GM03348 (cell line): Measurements from ENCODE around the gene CNOT4.

Source experiments
- DNase-seq: peaks from one replicate; pipeline ENCODE4 v3.0.0; 2012; ENCODE audit warnings: low spot score

CNOT4 gene

GRCh38 chr7:135397689-135398088, 112.2 kb downstream of the CNOT4 start:
- DNase-seq, result no peak

- no peak for DNase-seq
Measured at GRCh38 chr7:135392701-135393100, 117.2 kb downstream of the CNOT4 start.

GRCh38 chr7:135391514-135391913, 118.4 kb downstream of the CNOT4 start:
- no peak for DNase-seq

GRCh38 chr7:135390829-135391228, 119.1 kb downstream of the CNOT4 start:
- DNase-seq, result no peak

- no peak for DNase-seq
Measured at GRCh38 chr7:135389971-135390370, 119.9 kb downstream of the CNOT4 start.

- DNase-seq, result no peak
Measured at GRCh38 chr7:135388616-135389015, 121.3 kb downstream of the CNOT4 start.

GRCh38 chr7:135386776-135387175, 123.1 kb downstream of the CNOT4 start:
- no peak for DNase-seq

- DNase-seq, result peak; percentile 15
Measured at GRCh38 chr7:135386181-135386580, 123.7 kb downstream of the CNOT4 start.

GRCh38 chr7:135385209-135385608, 124.7 kb downstream of the CNOT4 start:
- peak; percentile 34 for DNase-seq

GRCh38 chr7:135383525-135384175, 126.3 kb downstream of the CNOT4 start:
- no peak for DNase-seq

- no peak for DNase-seq
Measured at GRCh38 chr7:135382173-135382572, 127.7 kb downstream of the CNOT4 start.

- DNase-seq, result no peak
Measured at GRCh38 chr7:135381369-135381768, 128.5 kb downstream of the CNOT4 start.

GRCh38 chr7:135380351-135380750, 129.6 kb downstream of the CNOT4 start:
- DNase-seq, result no peak

GRCh38 chr7:135377171-135377570, 132.7 kb downstream of the CNOT4 start:
- DNase-seq, result no peak

GRCh38 chr7:135375908-135376699, 133.8 kb downstream of the CNOT4 start:
- peak; percentile 21 for DNase-seq

- no peak for DNase-seq
Measured at GRCh38 chr7:135374736-135375135, 135.2 kb downstream of the CNOT4 start.

- no peak for DNase-seq
Measured at GRCh38 chr7:135372222-135372621, 137.7 kb downstream of the CNOT4 start.

- DNase-seq, result no peak
Measured at GRCh38 chr7:135370656-135371055, 139.2 kb downstream of the CNOT4 start.

GRCh38 chr7:135369405-135369804, 140.5 kb downstream of the CNOT4 start:
- DNase-seq, result no peak

GRCh38 chr7:135368416-135369186, 141.3 kb downstream of the CNOT4 start:
- no peak for DNase-seq

- no peak for DNase-seq
Measured at GRCh38 chr7:135366843-135367508, 142.9 kb downstream of the CNOT4 start.

- DNase-seq, result no peak
Measured at GRCh38 chr7:135365721-135366120, 144.2 kb downstream of the CNOT4 start.
